GM18520 (cell line): Measurements from ENCODE around the gene LGR5.

Experiments
- ATAC-seq: cut with Tn5 transposase; IDR thresholded peaks from one replicate; pipeline ENCODE4 v1.9.1; 2021; ENCODE audit not compliant: unreplicated experiment

The LGR5 gene, protein sequence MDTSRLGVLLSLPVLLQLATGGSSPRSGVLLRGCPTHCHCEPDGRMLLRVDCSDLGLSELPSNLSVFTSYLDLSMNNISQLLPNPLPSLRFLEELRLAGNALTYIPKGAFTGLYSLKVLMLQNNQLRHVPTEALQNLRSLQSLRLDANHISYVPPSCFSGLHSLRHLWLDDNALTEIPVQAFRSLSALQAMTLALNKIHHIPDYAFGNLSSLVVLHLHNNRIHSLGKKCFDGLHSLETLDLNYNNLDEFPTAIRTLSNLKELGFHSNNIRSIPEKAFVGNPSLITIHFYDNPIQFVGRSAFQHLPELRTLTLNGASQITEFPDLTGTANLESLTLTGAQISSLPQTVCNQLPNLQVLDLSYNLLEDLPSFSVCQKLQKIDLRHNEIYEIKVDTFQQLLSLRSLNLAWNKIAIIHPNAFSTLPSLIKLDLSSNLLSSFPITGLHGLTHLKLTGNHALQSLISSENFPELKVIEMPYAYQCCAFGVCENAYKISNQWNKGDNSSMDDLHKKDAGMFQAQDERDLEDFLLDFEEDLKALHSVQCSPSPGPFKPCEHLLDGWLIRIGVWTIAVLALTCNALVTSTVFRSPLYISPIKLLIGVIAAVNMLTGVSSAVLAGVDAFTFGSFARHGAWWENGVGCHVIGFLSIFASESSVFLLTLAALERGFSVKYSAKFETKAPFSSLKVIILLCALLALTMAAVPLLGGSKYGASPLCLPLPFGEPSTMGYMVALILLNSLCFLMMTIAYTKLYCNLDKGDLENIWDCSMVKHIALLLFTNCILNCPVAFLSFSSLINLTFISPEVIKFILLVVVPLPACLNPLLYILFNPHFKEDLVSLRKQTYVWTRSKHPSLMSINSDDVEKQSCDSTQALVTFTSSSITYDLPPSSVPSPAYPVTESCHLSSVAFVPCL

DNA sequence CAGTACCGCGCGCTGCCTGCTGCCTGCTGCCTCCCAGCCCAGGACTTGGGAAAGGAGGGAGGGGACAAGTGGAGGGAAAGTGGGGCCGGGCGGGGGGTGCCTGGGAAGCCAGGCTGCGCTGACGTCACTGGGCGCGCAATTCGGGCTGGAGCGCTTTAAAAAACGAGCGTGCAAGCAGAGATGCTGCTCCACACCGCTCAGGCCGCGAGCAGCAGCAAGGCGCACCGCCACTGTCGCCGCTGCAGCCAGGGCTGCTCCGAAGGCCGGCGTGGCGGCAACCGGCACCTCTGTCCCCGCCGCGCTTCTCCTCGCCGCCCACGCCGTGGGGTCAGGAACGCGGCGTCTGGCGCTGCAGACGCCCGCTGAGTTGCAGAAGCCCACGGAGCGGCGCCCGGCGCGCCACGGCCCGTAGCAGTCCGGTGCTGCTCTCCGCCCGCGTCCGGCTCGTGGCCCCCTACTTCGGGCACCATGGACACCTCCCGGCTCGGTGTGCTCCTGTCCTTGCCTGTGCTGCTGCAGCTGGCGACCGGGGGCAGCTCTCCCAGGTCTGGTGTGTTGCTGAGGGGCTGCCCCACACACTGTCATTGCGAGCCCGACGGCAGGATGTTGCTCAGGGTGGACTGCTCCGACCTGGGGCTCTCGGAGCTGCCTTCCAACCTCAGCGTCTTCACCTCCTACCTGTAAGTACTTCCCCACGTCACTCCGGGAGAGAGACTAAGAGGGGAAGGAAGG lies at the start of gene LGR5:
LGR5 (plus strand) TSS at position 186 of the 732 bp plus-strand sequence; CDS start at position 469, 283 bp downstream.
- ATAC-seq = no peak

DNA sequence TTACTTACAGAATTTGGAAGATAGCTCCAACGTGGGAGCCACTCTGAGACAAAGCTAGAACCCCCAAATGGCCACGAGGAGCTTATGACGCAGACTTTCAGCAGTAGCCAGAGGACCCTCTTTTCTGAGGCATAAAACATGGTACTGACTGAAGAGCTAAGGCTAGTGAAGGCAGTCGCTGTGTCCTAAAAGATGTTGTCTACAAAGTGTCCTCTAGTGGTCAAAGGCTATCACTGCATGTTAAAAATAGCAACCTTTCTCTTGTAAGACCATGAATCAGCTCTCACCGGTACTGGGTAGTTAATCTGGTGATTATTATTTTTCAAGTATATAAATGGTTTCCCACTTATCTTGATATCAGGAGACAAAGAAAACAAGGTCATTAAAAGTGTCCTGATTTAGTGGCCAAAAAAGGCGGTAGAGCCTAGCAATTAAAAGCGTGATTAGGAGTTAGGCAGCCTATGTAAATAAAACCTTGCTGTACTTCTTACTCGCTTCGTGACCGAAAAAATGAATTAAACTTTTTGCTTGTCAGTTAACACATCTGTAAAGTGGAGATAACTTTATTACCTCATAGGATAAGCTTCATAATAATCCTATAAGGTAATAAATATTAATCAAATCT lies 47.0 kb upstream of the LGR5 start:
- ATAC-seq = peak; percentile 95

DNA sequence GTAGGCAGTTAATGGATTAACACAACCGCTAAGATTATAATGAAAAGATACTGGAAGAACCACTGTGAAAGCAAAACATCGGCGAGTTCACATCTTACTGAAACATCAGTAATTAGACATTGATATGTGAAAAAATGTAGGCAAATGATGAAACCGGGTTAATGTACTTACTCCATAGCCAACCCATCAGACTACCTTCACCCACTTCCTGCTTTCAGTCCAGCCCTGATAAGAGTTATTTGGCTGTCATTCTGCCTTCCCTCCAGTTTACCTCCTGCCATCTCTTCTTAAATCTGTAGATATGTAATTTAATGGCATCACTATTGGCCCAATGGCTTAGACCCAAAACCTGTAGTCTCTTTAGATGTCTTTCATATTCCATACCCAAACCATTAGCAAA lies 46.0 kb upstream of the LGR5 start:
- no peak for ATAC-seq

DNA sequence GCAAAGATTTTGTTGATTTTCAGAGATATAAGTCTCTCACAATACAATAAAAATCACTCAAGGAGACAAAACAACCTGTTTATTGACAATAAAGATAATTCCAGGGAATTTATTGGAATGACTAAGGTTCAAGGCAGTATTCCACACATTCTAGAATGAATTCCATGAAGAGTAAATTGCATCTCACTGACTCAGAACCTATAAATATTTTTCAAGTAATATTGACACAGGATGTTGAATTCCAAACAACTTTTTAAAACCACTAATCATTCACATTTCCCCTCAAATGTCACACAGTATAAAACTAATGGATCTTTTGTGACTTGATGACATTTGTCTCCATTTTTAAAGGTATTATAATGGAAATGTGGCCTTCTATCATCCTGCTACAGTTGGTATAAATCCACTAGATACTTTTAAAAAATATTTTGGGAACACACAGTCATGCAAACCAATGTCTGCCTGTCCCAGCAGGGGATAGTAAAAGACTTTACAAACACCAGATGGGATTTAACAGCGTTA lies 42.1 kb upstream of the LGR5 start:
- ATAC-seq = no peak

DNA sequence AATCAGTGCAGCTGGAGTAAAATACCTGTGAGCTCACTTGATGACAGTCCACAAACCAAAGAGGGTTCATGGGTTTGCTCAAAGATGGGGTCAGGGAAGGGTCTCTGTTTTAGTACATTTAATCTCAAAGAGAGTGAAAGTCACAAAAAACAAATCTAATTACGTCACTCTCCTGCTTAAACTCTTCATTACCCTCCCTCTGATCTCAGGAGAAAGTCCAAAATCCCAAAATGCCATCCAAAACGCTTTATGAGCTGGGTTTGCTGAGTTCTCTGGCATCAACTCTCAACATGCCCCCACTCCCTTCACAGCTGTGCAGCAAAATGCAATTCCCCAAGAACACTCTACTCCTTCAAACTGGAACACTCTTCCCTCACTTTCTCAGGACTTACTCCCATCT lies 40.4 kb upstream of the LGR5 start:
- no peak for ATAC-seq

DNA sequence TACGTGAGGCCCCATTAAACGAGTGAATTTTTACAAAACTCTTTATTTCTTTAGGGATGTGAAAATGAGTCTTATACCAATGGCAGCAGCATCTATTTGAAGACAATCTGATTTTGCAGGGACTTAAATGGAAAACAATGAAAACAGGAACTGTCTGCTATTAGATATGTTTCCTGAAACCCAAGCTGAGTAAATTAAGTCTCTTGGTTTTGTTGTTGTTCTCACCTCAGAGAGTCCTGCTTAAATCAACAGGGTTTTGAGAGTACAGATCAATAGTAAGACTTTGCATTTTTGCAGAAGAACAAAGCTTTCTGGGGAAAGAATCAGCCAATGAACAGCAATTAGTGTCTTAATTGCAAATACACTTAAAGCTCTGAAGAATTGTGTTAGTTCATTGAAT lies 39.1 kb upstream of the LGR5 start:
- ATAC-seq = no peak

DNA sequence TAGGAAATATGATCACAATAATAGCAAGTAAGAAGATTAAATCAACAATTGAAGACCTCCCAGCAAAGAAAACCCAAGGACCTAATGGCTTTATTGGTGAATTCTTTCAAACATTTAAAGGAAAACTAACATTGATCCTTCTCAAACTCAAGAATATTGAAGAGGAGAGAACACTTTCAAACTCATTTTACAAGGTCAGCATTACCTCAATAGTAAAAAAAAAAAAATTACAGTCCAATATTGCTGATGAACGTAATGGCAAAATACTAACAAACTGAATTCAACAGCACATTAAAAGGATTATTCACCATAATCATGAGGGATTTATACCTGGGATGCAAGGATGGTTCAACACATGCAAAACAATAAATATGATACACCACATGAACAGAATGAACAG lies 33.7 kb upstream of the LGR5 start:
- ATAC-seq = no peak

DNA sequence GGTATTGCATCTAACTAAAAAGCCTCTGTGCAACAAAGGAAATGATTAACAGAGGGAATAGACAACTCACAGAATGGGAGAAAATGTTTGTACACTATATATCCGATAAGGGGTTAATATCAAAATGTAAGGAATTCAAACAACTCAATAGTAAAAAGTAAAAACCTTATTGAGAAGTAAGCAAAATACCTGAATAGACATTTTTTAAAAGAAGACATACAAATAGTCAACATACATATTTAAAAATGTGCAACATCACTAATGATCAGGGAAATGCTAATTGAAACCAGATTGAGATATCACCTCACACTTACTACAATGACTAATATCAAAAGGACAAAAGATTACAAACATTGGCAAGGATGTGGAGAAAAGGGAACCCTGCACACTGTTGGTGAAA lies 31.9 kb upstream of the LGR5 start:
- ATAC-seq = no peak

DNA sequence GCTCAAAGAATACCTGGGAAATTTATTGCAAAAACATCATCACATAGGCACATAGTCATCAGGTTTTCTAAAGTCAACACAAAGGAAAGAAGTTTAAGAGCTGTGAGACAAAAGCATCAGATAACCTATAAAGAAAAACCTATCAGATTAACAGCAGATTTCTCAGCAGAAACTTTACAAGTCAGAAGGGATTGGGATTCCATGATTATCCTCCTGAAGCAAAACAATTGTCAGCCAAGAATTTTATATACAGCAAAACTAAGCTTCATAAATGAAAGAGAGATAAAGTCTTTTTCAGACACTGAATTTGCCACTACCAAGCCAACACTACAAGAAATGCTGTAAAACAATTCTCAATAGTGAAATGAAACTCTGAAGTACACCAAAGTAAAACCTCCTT lies 28.8 kb upstream of the LGR5 start:
- ATAC-seq = no peak

DNA sequence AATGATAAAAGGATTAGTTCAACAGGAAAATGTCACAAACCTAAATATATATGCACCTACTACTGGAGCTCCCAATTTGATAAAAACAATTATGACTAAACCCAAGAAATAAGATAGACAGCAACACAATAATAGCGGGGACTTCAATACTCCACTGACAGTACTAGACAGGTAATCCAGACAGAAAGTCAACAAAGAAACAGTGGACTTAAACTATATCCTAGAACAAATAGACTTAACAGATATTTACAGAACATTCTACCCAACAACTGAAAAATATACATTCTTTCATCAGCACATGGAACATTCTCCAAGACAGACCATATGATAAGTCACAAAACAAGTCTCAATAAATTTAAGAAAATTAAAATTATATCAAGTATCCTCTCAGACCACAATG lies 28.0 kb upstream of the LGR5 start:
- no peak for ATAC-seq

DNA sequence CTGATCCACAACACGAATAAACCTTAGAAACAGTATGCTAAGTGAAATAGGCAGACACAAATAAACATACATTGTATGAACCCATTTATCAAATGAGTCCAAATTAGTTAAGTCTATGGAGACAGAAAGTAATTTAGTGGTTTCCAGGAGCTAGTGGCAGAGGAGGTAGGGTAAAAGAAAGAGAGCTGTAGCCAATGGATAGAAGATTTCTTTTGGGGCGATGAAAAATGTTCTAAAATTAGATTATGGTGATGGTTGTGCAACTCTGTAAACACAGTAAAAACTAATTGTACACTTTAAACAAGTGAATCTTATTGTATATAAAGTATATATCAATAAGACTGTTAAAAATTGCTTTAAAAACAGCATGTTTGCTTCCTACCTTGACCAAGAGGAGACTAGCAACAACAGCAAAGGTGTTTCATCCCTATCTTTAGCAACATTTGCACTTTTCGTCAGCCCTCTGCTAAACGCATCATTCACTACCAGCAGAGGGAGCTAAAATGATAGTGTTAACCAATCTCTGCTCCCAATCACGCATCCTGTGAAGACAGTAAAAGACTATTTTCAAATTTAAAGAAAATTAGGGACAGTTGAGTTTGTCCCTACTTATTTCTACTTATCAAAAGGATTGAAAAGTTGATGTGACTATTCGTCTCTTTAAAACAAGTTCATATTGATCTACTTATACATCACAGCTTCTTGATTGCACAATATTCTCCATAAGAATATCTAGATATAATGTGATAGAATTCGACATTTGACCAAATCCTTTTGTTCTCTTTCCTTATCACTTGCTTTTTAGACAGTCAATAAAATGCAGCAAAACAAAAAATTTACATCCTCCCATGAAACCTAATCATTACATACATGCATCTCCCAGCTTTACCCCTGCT lies 24.0 kb upstream of the LGR5 start:
- peak; percentile 66 for ATAC-seq

DNA sequence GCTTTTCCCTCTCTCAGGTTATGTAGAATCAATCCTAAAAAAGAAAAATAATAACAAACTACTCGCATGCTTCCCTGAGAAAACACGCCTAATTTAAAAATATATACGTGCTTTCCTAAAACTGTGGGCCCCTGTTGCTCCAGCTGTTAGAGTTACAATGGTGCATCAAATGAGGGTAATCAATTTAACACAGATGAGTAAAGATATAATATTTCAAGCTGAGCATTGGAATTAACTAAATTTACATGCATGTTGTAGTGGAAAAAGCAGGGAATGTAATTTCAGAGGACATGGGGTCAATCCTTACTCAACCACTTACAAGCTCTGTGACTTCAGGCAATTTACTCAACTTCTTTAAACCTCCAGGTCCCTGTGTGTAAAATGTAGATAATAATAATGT lies 22.4 kb upstream of the LGR5 start:
- ATAC-seq = no peak

DNA sequence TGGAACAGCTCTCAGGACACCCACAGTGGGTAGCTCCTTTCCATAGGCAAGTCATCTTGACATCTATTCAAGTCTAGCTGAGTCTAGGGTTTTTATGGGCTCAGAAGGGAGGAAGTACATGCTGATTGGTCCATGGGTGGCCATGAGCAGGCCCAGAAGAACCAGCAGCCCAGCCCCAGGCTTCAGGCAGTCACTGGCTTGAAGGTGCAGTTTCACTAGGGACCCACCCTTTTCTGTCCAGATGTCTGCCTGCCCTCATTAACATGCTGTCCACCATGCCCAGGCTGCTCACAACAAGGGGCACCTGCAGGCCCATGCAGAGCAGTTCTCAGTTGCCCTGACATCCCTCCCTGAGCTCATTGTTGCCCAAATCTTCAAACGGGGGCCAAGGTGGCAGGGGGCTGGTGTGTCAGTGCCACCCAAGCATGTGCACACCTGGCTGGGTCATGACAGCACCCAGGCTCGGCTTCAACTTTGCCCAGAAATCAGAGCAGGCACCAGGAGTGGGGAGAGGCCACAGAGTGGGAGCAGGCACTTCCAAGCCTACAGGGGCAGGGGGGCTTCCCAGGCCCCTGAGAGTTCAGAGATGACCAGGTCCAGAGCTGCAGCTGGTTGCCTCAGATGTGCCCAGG lies 18.7 kb upstream of the LGR5 start:
- no peak for ATAC-seq

DNA sequence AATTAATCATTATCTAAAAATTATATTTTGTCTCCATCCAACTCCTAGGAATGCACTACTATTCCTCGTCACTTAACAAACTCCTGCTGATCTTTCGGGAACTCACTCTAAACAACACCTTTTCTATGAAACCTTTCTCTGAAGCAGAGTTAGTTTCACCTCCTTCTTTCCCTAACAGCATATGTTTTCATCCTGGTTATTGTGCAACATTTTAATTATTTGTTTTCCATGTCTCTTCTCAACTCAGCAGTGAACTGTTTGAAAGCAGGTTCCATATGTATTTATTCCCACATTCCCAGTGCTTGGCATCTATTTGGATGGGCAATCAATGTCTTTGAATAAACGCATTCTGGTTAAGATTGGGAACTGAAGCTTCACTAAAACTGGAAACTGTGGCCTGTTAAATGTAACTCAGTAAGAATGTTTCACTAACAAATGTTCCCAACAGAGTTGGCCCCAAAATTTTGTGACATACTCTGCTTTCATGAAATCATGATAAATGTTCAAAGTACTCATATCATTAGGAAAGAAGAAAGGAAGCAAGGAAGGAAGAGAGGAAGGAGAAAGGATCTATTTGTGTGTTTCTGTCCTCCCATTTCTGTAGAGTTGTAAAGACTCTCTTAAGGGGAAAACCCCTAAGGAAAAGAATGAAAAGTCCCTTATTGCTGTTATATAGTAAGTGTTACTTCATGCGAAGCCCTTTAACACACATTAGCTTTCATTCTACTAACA lies 13.9 kb upstream of the LGR5 start:
- no peak for ATAC-seq

DNA sequence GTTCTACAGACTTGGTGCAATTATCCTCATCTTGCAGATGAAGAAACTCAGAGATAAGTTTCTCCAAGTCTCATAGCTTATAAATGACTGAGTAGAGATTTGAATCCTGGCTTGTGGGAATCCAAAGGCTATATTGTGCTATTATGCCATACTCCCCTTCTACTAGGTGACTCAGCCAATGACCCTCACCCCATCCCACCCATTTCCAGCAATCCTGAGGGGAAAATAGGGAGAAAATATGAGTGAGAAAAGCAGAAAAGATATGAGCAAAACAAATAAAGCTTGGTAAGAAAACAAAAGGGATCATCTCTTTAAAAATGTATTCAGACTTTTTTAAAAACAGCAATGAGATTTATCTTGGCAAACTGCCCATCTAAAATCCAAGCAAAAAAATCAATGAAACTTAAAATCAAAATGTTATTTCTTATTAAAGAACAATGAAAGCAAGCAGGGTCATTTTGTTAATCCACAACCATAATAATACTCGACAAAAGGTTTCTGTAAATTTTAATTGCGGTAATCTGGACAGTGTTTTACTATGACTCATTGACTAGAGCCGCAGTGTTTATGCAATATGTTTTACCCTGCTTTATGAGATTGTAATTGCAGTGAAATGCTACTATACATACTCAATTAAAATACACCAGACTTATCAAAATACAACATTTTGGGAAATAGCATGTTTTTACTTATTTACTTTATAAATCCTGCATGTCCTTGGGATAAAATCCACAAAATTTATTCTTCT lies 13.1 kb upstream of the LGR5 start:
- no peak for ATAC-seq

DNA sequence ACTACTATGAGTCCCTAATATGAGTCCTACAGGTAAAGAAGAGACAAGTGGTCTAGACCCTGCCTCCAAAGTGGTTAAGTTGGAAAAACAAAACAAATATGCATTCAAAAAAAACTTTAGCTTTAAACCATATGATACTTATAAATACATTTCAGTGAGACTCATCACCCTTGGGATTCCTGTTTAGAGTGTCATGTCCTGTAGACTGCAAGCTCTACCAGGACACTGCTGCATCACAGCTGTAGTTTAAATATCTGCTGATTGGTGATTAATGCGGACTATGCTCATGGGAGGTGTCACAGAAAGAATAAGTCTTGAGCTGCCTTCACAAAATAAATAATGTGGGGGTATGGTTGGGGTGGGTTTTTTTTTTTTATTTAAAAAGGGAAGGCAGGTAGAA lies 8.8 kb upstream of the LGR5 start:
- no peak for ATAC-seq

DNA sequence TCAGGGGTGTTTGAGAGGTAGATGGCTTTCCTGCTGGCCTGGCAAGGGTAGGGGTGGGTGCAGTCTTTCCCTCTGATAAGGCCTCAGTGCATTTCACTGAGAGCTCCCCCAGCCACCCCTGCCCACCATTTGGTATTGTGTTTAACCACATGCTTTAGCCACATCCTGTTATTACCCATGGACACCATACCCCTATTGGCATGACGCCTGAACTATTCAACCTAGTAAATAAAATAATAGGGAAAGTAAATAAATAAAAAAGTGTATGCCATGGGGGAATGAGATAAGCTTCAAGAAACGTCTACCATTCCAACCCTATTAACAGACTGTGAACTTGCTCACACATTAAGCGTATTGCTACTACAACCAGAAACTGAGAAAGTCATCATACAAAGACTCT lies 7.6 kb upstream of the LGR5 start:
- ATAC-seq = no peak

DNA sequence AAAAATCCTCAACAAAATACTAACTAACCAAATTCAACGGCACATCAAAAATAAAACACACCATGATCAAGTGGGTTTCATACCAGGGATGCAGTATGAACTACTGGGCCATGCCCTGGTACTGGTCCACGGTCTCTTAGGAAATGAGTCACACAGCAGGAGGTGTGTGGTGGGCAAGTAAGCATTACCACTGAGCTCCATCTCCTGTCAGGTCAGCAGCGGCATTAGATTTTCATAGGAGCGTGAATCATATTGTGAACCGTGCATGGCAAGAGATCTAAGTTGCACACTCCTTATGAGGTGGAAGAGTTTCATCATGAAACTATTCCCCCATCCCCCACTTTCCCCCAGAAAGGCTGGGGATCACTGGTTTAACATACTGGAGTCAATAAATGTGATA lies 6.7 kb upstream of the LGR5 start:
- no peak for ATAC-seq
